ENCODE results near the gene CFAP97D1.
"Not testable (repeated sequence)": the region's sequence is repeated elsewhere in the genome, so short reads cannot be mapped to it uniquely, and the experiment has no call there.

CFAP97D1 gene

GRCh38 chr17:43789482-43789881 is 9.2 kb downstream of the CFAP97D1 start:
- no CpG with 5 or more reads among the region's 1 CpG for WGBS (ENCODE audit: insufficient coverage)
- Histone ChIP-seq H3K27me3 (replicated peaks in 2 of 5; ENCODE audit: control insufficient read depth in 4 of 5, insufficient read depth in 5 of 5, low read length in 4 of 5) (no peaks in the 10 kb centered on the region), H3K27ac (ENCODE audit: insufficient read depth in 1 of 2, low read depth in 1 of 2, low read length in 2 of 2, poor library complexity in 1 of 2, severe bottlenecking in 2 of 2) (no peak overlapping the region), H3K4me1 (ENCODE audit: control extremely low read depth in 1 of 4, control insufficient read depth in 4 of 4, insufficient read depth in 4 of 4, low read length in 3 of 4) (peaks cover 0 to 5% (median 0%) of the 10 kb centered on the region in 4 experiments), H3K4me3 (ENCODE audit: control insufficient read depth in 1 of 7, extremely low read depth in 1 of 7, insufficient read depth in 4 of 7, low read depth in 2 of 7, low read length in 6 of 7) (no peak overlapping the region), H3K9me3 (ENCODE audit: control extremely low read depth in 1 of 5, control insufficient read depth in 4 of 5, insufficient read depth in 2 of 5, low read depth in 1 of 5, low read length in 4 of 5) (no peaks in the 10 kb centered on the region), H3K36me3 (ENCODE audit: control insufficient read depth in 4 of 4, insufficient read depth in 4 of 4, low read length in 3 of 4) (no peaks in the 10 kb centered on the region)
- CTCF ChIA-PET, result interaction anchor here (1.2 kb wide), 1 partner anchor 91 kb away, joined by 4 read pairs; no protein-coding TSS in a partner anchor
- POLR2A ChIA-PET, result interaction anchor here (1.0 kb wide), 1 partner anchor 14 kb away, joined by 3 read pairs; no protein-coding TSS in a partner anchor
- DNase-seq, result no peak

- ChIA-PET CTCF (interaction anchor here (1.2 kb wide), 1 partner anchor 90 kb away, joined by 4 read pairs; no protein-coding TSS in a partner anchor), POLR2A (interaction anchor here (0.7 kb wide), 1 partner anchor 131 kb away, joined by 3 read pairs; no protein-coding TSS in a partner anchor)
- no peaks in the 10 kb centered on the region for H3K9me3 ChIP-seq (ENCODE audit: control extremely low read depth in 1 of 5, control insufficient read depth in 4 of 5, insufficient read depth in 2 of 5, low read depth in 1 of 5, low read length in 4 of 5)
- H3K27me3 ChIP-seq (replicated peaks in 2 of 5; ENCODE audit: control insufficient read depth in 4 of 5, insufficient read depth in 5 of 5, low read length in 4 of 5), result no peaks in the 10 kb centered on the region
- no peaks in the 10 kb centered on the region for H3K36me3 ChIP-seq (ENCODE audit: control insufficient read depth in 4 of 4, insufficient read depth in 4 of 4, low read length in 3 of 4)
- H3K4me1 ChIP-seq (ENCODE audit: control extremely low read depth in 1 of 4, control insufficient read depth in 4 of 4, insufficient read depth in 4 of 4, low read length in 3 of 4), result no peaks in the 10 kb centered on the region
- WGBS (ENCODE audit: insufficient coverage), result 86% methylated on average over 13 of the region's 14 CpGs
- no peak for DNase-seq
- H3K4me3 ChIP-seq (ENCODE audit: control insufficient read depth in 1 of 7, extremely low read depth in 1 of 7, insufficient read depth in 4 of 7, low read depth in 2 of 7, low read length in 6 of 7), result no peak overlapping the region
- no peak overlapping the region for H3K27ac ChIP-seq (ENCODE audit: insufficient read depth in 1 of 2, low read depth in 1 of 2, low read length in 2 of 2, poor library complexity in 1 of 2, severe bottlenecking in 2 of 2)
Observed at GRCh38 chr17:43790311-43790940, 10.2 kb downstream of the CFAP97D1 start.

GRCh38 chr17:43791589-43791988 is 11.4 kb downstream of the CFAP97D1 start:
- no CpG with 5 or more reads among the region's 3 CpGs for WGBS (ENCODE audit: insufficient coverage)
- H3K4me3 ChIP-seq (ENCODE audit: control insufficient read depth in 1 of 7, extremely low read depth in 1 of 7, insufficient read depth in 4 of 7, low read depth in 2 of 7, low read length in 6 of 7), result no peak overlapping the region
- no peak overlapping the region for H3K27ac ChIP-seq (ENCODE audit: insufficient read depth in 1 of 2, low read depth in 1 of 2, low read length in 2 of 2, poor library complexity in 1 of 2, severe bottlenecking in 2 of 2)
- peak in 1 of 3 donors; percentile 34 for DNase-seq
- H3K9me3 ChIP-seq (ENCODE audit: control extremely low read depth in 1 of 5, control insufficient read depth in 4 of 5, insufficient read depth in 2 of 5, low read depth in 1 of 5, low read length in 4 of 5), result no peaks in the 10 kb centered on the region
- H3K4me1 ChIP-seq (ENCODE audit: control extremely low read depth in 1 of 4, control insufficient read depth in 4 of 4, insufficient read depth in 4 of 4, low read length in 3 of 4), result no peaks in the 10 kb centered on the region
- POLR2A ChIA-PET, result no interaction called here
- no peaks in the 10 kb centered on the region for H3K27me3 ChIP-seq (replicated peaks in 2 of 5; ENCODE audit: control insufficient read depth in 4 of 5, insufficient read depth in 5 of 5, low read length in 4 of 5)
- no peaks in the 10 kb centered on the region for H3K36me3 ChIP-seq (ENCODE audit: control insufficient read depth in 4 of 4, insufficient read depth in 4 of 4, low read length in 3 of 4)
- CTCF ChIA-PET, result no interaction called here

- WGBS (ENCODE audit: insufficient coverage), result no CpG with 5 or more reads among the region's 4 CpGs
- H3K4me3 ChIP-seq (ENCODE audit: control insufficient read depth in 1 of 7, extremely low read depth in 1 of 7, insufficient read depth in 4 of 7, low read depth in 2 of 7, low read length in 6 of 7); CTCF ChIA-PET: not testable (repeated sequence)
Observed at GRCh38 chr17:43792668-43793067, 12.4 kb downstream of the CFAP97D1 start.

GRCh38 chr17:43798024-43798423 is 17.8 kb downstream of the CFAP97D1 start:
- WGBS (ENCODE audit: insufficient coverage), result 94% methylated on average over 5 of the region's 9 CpGs
- H3K27ac ChIP-seq (ENCODE audit: insufficient read depth in 1 of 2, low read depth in 1 of 2, low read length in 2 of 2, poor library complexity in 1 of 2, severe bottlenecking in 2 of 2); DNase-seq; H3K9me3 ChIP-seq (ENCODE audit: control extremely low read depth in 1 of 5, control insufficient read depth in 4 of 5, insufficient read depth in 2 of 5, low read depth in 1 of 5, low read length in 4 of 5); H3K4me3 ChIP-seq (ENCODE audit: control insufficient read depth in 1 of 7, extremely low read depth in 1 of 7, insufficient read depth in 4 of 7, low read depth in 2 of 7, low read length in 6 of 7); H3K4me1 ChIP-seq (ENCODE audit: control extremely low read depth in 1 of 4, control insufficient read depth in 4 of 4, insufficient read depth in 4 of 4, low read length in 3 of 4); H3K36me3 ChIP-seq (ENCODE audit: control insufficient read depth in 4 of 4, insufficient read depth in 4 of 4, low read length in 3 of 4); POLR2A ChIA-PET; H3K27me3 ChIP-seq (replicated peaks in 2 of 5; ENCODE audit: control insufficient read depth in 4 of 5, insufficient read depth in 5 of 5, low read length in 4 of 5): not testable (repeated sequence)
- CTCF ChIA-PET, result interaction anchor here (1.2 kb wide), 1 partner anchor 48 kb away, joined by 3 read pairs; no protein-coding TSS in a partner anchor

More at GRCh38 chr17:43792668-43793067, 12.4 kb downstream of the CFAP97D1 start:
- H3K9me3 ChIP-seq (ENCODE audit: control extremely low read depth in 1 of 5, control insufficient read depth in 4 of 5, insufficient read depth in 2 of 5, low read depth in 1 of 5, low read length in 4 of 5); POLR2A ChIA-PET; DNase-seq; H3K36me3 ChIP-seq (ENCODE audit: control insufficient read depth in 4 of 4, insufficient read depth in 4 of 4, low read length in 3 of 4); H3K27ac ChIP-seq (ENCODE audit: insufficient read depth in 1 of 2, low read depth in 1 of 2, low read length in 2 of 2, poor library complexity in 1 of 2, severe bottlenecking in 2 of 2); H3K4me1 ChIP-seq (ENCODE audit: control extremely low read depth in 1 of 4, control insufficient read depth in 4 of 4, insufficient read depth in 4 of 4, low read length in 3 of 4); H3K27me3 ChIP-seq (replicated peaks in 2 of 5; ENCODE audit: control insufficient read depth in 4 of 5, insufficient read depth in 5 of 5, low read length in 4 of 5): not testable (repeated sequence)

- DNase-seq, result no peak
- H3K4me1 ChIP-seq (ENCODE audit: control extremely low read depth in 1 of 4, control insufficient read depth in 4 of 4, insufficient read depth in 4 of 4, low read length in 3 of 4), result peaks cover 0 to 5% (median 0%) of the 10 kb centered on the region in 4 experiments
- H3K9me3 ChIP-seq (ENCODE audit: control extremely low read depth in 1 of 5, control insufficient read depth in 4 of 5, insufficient read depth in 2 of 5, low read depth in 1 of 5, low read length in 4 of 5), result no peaks in the 10 kb centered on the region
- H3K4me3 ChIP-seq (ENCODE audit: control insufficient read depth in 1 of 7, extremely low read depth in 1 of 7, insufficient read depth in 4 of 7, low read depth in 2 of 7, low read length in 6 of 7), result no peak overlapping the region
- no peaks in the 10 kb centered on the region for H3K36me3 ChIP-seq (ENCODE audit: control insufficient read depth in 4 of 4, insufficient read depth in 4 of 4, low read length in 3 of 4)
- WGBS (ENCODE audit: insufficient coverage), result 100% methylated on average over 1 of the region's 2 CpGs
- ChIA-PET POLR2A (no interaction called here), CTCF (interaction anchor here (0.7 to 1.2 kb wide), 3 partner anchors 47 to 105 kb away, joined by 3 read pairs; no protein-coding TSS in a partner anchor)
- H3K27ac ChIP-seq (ENCODE audit: insufficient read depth in 1 of 2, low read depth in 1 of 2, low read length in 2 of 2, poor library complexity in 1 of 2, severe bottlenecking in 2 of 2), result no peak overlapping the region
- no peaks in the 10 kb centered on the region for H3K27me3 ChIP-seq (replicated peaks in 2 of 5; ENCODE audit: control insufficient read depth in 4 of 5, insufficient read depth in 5 of 5, low read length in 4 of 5)
Observed at GRCh38 chr17:43799047-43799446, 18.8 kb downstream of the CFAP97D1 start.

GRCh38 chr17:43800736-43801135 is 20.5 kb downstream of the CFAP97D1 start:
- WGBS (ENCODE audit: insufficient coverage), result 100% methylated on average over 3 of the region's 3 CpGs
- POLR2A ChIA-PET, result no interaction called here
- Histone ChIP-seq H3K27me3 (replicated peaks in 2 of 5; ENCODE audit: control insufficient read depth in 4 of 5, insufficient read depth in 5 of 5, low read length in 4 of 5) (no peaks in the 10 kb centered on the region), H3K4me1 (ENCODE audit: control extremely low read depth in 1 of 4, control insufficient read depth in 4 of 4, insufficient read depth in 4 of 4, low read length in 3 of 4) (peaks cover 0 to 5% (median 0%) of the 10 kb centered on the region in 4 experiments), H3K4me3 (ENCODE audit: control insufficient read depth in 1 of 7, extremely low read depth in 1 of 7, insufficient read depth in 4 of 7, low read depth in 2 of 7, low read length in 6 of 7) (no peak overlapping the region), H3K27ac (ENCODE audit: insufficient read depth in 1 of 2, low read depth in 1 of 2, low read length in 2 of 2, poor library complexity in 1 of 2, severe bottlenecking in 2 of 2) (no peak overlapping the region), H3K36me3 (ENCODE audit: control insufficient read depth in 4 of 4, insufficient read depth in 4 of 4, low read length in 3 of 4) (no peaks in the 10 kb centered on the region), H3K9me3 (ENCODE audit: control extremely low read depth in 1 of 5, control insufficient read depth in 4 of 5, insufficient read depth in 2 of 5, low read depth in 1 of 5, low read length in 4 of 5) (no peaks in the 10 kb centered on the region)
- DNase-seq, result no peak
- CTCF ChIA-PET, result interaction anchor here (1.2 kb wide), 1 partner anchor 17 kb away, joined by 4 read pairs; no protein-coding TSS in a partner anchor

Data from common myeloid progenitor, CD34-positive (primary cell).